ENCODE data around the gene ANKRD62.

The ANKRD62 gene

DNA sequence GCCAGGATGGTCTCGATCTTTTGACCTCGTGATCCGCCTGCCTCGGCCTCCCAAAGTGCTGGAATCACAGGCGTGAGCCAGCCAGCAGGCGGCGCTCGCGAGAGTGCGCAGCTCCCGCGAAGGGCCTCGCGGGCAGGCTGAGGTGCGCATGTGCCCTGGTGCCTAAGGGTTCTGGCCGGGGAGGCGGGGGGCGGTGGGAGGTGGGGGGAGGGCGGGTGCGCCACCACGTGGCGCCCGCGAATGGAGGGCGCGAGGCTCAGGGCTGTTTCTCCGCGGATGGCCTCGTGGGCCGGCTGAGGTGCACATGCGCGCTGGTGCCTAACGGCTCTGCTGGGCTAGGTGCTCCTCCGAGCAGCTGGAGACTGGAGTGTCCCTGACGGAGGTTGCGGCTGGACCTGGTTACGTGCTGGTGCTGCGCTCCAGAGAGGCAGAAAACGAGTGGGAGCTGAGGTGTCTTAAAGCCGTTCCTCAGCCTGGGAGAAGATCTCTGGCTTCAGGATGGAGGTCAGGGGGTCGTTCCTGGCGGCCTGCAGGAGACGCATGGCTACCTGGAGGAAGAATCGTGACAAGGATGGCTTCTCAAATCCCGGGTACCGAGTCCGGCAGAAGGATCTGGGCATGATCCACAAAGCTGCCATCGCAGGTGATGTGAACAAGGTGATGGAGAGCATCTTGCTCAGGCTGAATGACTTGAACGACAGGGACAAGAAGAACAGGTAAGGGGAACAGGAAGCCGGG, at the start of gene ANKRD62:
Gene ANKRD62 (plus strand): TSS at position 324 of the 738 bp plus-strand sequence. CDS start 175 bp downstream, at position 499.
- H3K27ac ChIP-seq (ENCODE audit: low read depth, low read length): no peak within 1 kb of the TSS
- no peak within 1 kb of the TSS for H3K4me3 ChIP-seq (ENCODE audit: low read depth in 1 of 2, low read length in 2 of 2)
- no peak within 1 kb of the TSS for H3K9ac ChIP-seq (ENCODE audit: low read length)
- H3K27me3 ChIP-seq (ENCODE audit: control insufficient read depth in 1 of 2, insufficient read depth in 2 of 2, low read length in 2 of 2): no peaks in the 10 kb centered on the region
- H3K4me1 ChIP-seq (ENCODE audit: insufficient read depth, low read length): no peaks in the 10 kb centered on the region
- no peaks in the 10 kb centered on the region for H3K9me3 ChIP-seq (ENCODE audit: low read length)
- no peaks in the 10 kb centered on the region for H3K36me3 ChIP-seq (ENCODE audit: insufficient read depth, low read length)

DNA sequence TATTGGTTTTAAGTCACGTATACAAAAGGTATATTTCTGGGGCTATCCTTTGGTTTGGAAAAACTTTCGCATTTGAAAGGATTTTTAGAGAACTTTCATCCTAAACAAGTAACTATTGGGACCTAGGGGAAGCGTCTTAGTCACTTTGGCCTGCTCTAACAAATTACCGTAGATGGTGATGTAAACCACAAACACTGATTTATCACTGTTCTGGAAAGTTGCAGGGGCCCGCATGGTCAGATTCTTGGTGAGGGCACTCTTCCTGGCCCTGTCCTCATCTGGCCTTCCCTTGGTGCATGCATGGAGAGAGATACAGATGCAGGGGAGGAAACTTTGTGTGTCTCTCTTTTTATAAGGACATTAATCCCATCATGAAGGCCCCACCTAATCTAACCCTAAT, 49.1 kb upstream of the ANKRD62 start:
- H3K27me3 ChIP-seq (ENCODE audit: control insufficient read depth in 1 of 2, insufficient read depth in 2 of 2, low read length in 2 of 2): no peaks in the 10 kb centered on the region
- no peaks in the 10 kb centered on the region for H3K4me1 ChIP-seq (ENCODE audit: insufficient read depth, low read length)

DNA sequence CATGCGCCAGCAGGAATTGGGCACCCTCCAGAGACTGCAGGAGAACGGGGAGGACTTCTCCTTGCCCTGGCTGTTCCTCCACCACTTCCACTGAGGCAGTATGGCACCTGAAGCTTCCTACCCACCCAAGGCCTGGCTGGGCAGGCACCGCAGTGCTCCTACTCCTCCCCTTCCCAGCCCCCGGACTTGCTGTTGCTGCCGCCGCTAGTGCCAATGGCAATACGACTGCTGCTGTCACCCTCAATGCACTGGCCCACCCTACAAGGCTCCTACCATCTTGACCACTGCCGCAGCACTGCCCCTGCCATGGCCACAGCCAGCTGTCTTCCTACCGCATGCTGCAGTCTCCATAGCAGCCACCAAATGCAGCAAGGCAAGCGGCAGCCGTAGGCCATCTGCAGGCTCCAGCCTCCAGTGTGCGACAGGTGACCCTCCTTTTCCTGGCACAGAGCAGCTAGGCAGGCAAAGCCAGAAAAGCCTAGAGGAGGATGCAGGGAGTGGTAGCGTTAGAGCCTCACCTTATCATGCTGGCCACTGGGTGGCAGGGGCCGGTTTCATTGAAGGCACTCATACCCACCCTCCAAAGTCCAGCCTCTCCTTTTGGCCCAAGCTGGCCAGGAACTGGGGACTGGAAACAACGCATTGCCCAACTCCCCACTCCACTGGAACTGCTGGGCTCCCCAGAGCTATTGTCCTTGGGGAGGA, 47.4 kb upstream of the ANKRD62 start:
- no peaks in the 10 kb centered on the region for H3K27me3 ChIP-seq (ENCODE audit: control insufficient read depth in 1 of 2, insufficient read depth in 2 of 2, low read length in 2 of 2)
- no peak overlapping the region for H3K27ac ChIP-seq (ENCODE audit: low read depth, low read length)
- H3K9me3 ChIP-seq (ENCODE audit: low read length): no peaks in the 10 kb centered on the region
- no peaks in the 10 kb centered on the region for H3K36me3 ChIP-seq (ENCODE audit: insufficient read depth, low read length)
- H3K9ac ChIP-seq (ENCODE audit: low read length): no peak overlapping the region
- no peaks in the 10 kb centered on the region for H3K4me1 ChIP-seq (ENCODE audit: insufficient read depth, low read length)
- H3K4me3 ChIP-seq (ENCODE audit: low read depth in 1 of 2, low read length in 2 of 2): no peak overlapping the region

More for the DNA sequence above, 49.1 kb upstream of the ANKRD62 start:
- Histone ChIP-seq H3K27ac (ENCODE audit: low read depth, low read length) (no peak overlapping the region), H3K9me3 (ENCODE audit: low read length) (no peaks in the 10 kb centered on the region), H3K9ac (ENCODE audit: low read length) (no peak overlapping the region), H3K4me3 (ENCODE audit: low read depth in 1 of 2, low read length in 2 of 2) (no peak overlapping the region), H3K36me3 (ENCODE audit: insufficient read depth, low read length) (no peaks in the 10 kb centered on the region)

DNA sequence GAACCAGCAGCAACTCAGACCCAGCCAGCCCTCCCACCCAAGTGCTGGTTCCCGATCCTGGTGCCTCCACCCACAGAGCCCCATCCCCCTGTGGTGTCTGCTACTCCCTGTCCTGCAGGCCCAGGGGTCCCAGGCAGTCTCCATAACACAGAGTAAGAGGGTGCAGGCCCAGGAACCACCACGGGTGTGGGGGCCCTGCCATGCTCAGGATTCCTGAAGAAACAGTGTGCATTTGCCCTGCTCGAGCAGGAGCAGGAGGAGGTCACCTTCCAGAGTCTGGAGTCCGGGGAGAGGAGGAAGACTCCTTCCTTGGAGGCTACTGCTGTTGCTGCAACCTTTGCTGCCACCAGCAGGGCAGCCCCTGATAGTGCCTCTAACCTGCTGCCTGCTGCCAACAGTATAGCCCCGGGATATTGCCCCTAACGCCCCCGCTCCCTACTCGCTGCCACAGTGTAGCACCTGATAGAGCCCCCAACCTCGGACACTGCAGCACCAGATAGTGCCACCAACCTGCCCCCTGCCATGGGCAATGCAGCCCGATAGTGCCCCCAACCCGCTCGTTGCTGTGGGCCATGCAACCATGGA, 46.8 kb upstream of the ANKRD62 start:
- Histone ChIP-seq H3K27me3 (ENCODE audit: control insufficient read depth in 1 of 2, insufficient read depth in 2 of 2, low read length in 2 of 2) (no peaks in the 10 kb centered on the region), H3K4me1 (ENCODE audit: insufficient read depth, low read length) (no peaks in the 10 kb centered on the region), H3K27ac (ENCODE audit: low read depth, low read length) (no peak overlapping the region), H3K4me3 (ENCODE audit: low read depth in 1 of 2, low read length in 2 of 2) (no peak overlapping the region), H3K9me3 (ENCODE audit: low read length) (no peaks in the 10 kb centered on the region), H3K36me3 (ENCODE audit: insufficient read depth, low read length) (no peaks in the 10 kb centered on the region), H3K9ac (ENCODE audit: low read length) (no peak overlapping the region)

DNA sequence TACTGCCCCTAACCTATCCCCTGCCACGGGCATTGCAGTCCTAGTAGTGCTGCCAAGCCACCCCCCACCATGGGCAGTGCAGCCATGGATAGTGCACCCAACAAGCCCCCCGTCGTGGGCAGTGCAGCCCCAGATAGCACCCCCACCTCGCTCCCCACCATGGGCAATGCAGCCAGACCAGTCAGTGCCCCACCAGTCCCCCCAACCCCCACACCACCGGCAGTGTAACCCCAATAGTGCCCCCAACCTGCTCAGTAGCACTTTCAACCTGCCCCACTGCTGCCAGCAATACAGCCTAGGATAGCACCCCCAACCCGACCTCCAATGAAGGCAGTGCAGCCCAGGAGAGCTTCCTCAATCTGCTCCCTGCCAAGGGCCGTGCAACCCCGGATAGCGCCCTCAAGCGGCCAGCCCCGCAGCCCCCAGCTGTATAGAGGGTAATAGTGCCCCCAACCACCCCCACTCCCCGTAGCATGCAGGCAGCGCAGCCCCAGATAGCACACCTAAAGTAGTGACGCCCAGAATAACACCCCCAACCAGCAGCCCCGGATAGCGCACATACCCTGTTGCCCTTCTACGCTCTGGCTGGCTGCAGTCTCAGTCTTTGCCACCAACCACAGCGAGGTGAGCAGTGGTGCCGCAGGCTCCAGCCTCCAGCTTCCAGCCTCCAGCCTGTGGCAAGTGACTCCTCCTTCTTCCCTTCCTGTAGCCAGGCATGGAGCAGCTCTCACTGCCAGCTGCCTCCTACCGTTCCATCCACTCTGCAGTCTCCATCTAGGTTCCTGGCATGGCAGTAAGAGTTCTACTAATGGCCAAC, 45.4 kb upstream of the ANKRD62 start:
- no peak overlapping the region for H3K4me3 ChIP-seq (ENCODE audit: low read depth in 1 of 2, low read length in 2 of 2)
- no peak overlapping the region for H3K9ac ChIP-seq (ENCODE audit: low read length)
- no peaks in the 10 kb centered on the region for H3K36me3 ChIP-seq (ENCODE audit: insufficient read depth, low read length)
- no peaks in the 10 kb centered on the region for H3K4me1 ChIP-seq (ENCODE audit: insufficient read depth, low read length)
- no peak overlapping the region for H3K27ac ChIP-seq (ENCODE audit: low read depth, low read length)
- no peaks in the 10 kb centered on the region for H3K27me3 ChIP-seq (ENCODE audit: control insufficient read depth in 1 of 2, insufficient read depth in 2 of 2, low read length in 2 of 2)
- no peaks in the 10 kb centered on the region for H3K9me3 ChIP-seq (ENCODE audit: low read length)

DNA sequence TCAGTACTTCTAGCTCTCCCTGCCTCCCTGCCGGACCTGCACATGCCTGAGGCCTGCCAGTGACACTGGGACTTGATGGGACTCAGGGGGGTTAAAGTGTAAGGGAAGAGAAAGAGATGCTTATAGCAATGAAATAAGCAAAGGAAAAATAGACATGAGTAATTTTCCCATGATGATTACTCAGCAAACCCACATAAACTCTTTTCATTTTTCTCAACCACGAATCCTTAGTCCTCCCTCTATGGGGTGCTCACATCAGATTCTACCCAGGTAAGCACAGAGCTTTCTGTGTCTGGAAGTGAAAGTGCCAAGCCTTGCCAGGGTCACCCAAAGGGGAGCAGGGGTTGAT, 44.8 kb upstream of the ANKRD62 start:
- H3K27me3 ChIP-seq (ENCODE audit: control insufficient read depth in 1 of 2, insufficient read depth in 2 of 2, low read length in 2 of 2): no peaks in the 10 kb centered on the region

DNA sequence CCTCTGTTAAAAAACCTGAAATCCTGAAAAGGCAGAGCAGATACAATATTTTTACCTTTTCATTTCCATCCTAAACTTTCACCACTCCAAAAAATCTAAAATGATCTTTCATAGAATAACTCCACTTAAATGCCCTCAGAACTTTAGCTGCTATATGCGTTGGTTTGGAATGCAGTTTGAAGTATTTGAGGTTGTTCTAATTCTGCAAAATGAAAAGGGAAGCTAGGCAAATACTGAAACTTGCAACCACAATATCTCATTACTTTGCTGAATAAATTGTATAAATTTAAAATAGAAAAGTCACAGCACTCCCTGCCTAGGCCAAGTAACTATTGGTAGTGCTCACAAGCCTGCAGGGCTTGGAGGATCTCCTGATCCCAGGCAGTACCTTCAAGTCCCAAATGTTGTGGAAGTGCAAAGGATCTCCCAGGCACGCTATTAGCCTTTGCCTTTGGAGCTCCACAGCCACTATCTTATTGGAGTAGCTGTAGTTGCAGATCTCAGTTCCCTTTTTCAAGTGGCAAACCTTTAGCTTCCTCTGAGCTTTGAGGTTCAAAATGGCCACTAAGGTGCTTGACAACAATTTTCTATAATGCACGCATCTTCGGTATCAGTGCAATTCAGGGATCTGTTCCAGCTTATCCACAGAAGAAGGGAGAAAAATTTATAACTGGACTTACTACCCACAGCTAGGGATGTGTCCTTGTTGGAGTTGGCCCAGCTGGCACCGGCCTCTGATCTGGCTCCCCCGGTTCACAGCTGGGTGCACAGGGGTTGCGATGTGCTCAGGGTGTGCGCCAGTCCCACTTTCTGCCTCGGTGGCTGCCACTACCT, 43.4 kb upstream of the ANKRD62 start:
- Histone ChIP-seq H3K27me3 (ENCODE audit: control insufficient read depth in 1 of 2, insufficient read depth in 2 of 2, low read length in 2 of 2) (no peaks in the 10 kb centered on the region), H3K27ac (ENCODE audit: low read depth, low read length) (no peak overlapping the region), H3K9me3 (ENCODE audit: low read length) (no peaks in the 10 kb centered on the region), H3K4me3 (ENCODE audit: low read depth in 1 of 2, low read length in 2 of 2) (no peak overlapping the region), H3K4me1 (ENCODE audit: insufficient read depth, low read length) (no peaks in the 10 kb centered on the region), H3K9ac (ENCODE audit: low read length) (no peak overlapping the region), H3K36me3 (ENCODE audit: insufficient read depth, low read length) (no peaks in the 10 kb centered on the region)

More for the DNA sequence above, 44.8 kb upstream of the ANKRD62 start:
- no peak overlapping the region for H3K4me3 ChIP-seq (ENCODE audit: low read depth in 1 of 2, low read length in 2 of 2)
- H3K27ac ChIP-seq (ENCODE audit: low read depth, low read length): no peak overlapping the region
- no peaks in the 10 kb centered on the region for H3K4me1 ChIP-seq (ENCODE audit: insufficient read depth, low read length)
- no peaks in the 10 kb centered on the region for H3K36me3 ChIP-seq (ENCODE audit: insufficient read depth, low read length)
- no peaks in the 10 kb centered on the region for H3K9me3 ChIP-seq (ENCODE audit: low read length)
- H3K9ac ChIP-seq (ENCODE audit: low read length): no peak overlapping the region

DNA sequence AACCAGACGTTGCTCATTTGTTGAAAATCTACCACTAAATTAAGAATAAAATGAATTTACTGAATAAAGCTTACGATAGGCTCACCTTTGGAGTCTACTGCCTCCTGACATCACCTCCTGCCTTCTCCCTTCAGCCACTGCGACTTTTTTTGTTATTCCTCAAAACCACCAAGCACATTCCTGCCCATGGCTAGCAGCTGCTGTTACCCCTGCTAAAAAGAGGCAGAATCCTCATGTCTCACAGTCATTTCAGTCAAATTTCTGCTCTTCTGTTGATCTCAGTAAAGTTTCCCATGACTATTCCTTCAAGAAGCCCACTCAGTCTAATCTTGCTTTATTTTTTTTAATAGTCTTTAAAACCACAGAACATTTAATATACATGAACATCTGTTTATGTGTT, 40.8 kb upstream of the ANKRD62 start:
- H3K9ac ChIP-seq (ENCODE audit: low read length): no peak overlapping the region
- no peaks in the 10 kb centered on the region for H3K36me3 ChIP-seq (ENCODE audit: insufficient read depth, low read length)
- no peaks in the 10 kb centered on the region for H3K27me3 ChIP-seq (ENCODE audit: control insufficient read depth in 1 of 2, insufficient read depth in 2 of 2, low read length in 2 of 2)
- H3K27ac ChIP-seq (ENCODE audit: low read depth, low read length): no peak overlapping the region
- no peaks in the 10 kb centered on the region for H3K4me1 ChIP-seq (ENCODE audit: insufficient read depth, low read length)
- no peak overlapping the region for H3K4me3 ChIP-seq (ENCODE audit: low read depth in 1 of 2, low read length in 2 of 2)
- no peaks in the 10 kb centered on the region for H3K9me3 ChIP-seq (ENCODE audit: low read length)

DNA sequence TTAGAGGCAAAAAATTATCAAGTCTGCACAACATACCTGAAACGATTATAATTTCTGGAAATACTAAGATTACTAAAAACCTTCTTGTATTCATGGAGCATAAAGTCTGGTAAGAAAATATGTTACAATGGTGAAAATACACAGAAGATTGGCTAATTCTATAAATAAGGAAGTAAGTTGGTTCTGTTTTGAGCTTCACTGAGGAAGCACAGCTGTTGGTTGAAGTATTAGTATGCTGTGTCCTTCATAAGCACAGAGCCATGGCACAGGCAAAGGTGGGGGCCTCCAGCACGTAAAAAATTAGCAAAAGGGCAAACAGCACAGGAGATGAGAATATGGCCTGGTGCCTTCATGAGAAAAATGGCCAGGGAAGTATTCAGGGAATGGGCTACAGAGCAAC, 40.4 kb upstream of the ANKRD62 start:
- Histone ChIP-seq H3K9me3 (ENCODE audit: low read length) (no peaks in the 10 kb centered on the region), H3K9ac (ENCODE audit: low read length) (no peak overlapping the region)

DNA sequence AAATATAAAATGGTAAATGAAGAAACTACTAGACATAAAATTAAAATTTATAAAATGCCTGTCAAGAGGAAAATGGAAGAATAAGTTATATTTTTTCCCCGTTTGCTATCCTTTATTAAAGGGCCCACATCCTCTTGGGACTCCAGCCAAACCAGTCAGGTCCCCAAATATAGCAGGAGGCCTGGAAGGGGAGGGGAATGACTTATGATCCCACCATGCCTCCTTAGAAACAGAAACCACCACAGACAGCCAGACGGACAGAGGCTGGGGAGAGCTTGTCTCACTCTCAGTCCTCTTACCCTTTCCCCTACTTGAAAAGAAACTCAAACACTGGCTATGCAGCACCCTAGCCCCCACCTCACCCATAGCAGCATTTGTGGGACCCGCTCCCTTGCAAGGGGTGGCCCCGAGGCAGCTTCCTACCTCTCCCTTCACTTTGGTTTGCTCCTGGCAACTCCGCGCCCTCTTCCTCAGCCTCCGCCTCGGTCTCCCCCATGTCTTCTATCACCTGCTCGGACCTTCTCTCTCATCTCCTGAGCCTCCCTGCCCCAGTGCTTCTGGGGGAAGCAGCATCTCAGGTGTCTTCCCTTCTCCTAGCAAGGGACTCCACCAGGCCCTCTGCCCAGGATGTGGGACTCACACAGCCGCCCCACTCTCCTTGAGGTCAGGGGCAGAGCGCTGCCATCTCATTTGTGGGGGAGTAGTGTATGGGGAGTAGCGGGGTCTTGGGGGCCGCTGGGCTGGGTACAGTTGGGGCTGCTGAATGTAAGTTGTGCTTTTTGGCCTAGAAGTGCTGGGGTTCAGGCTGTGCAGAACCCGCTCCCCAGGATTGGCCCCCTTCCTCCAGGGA, 37.4 kb upstream of the ANKRD62 start:
- Histone ChIP-seq H3K4me3 (ENCODE audit: low read depth in 1 of 2, low read length in 2 of 2) (no peak overlapping the region), H3K9ac (ENCODE audit: low read length) (no peak overlapping the region), H3K4me1 (ENCODE audit: insufficient read depth, low read length) (no peaks in the 10 kb centered on the region), H3K9me3 (ENCODE audit: low read length) (no peaks in the 10 kb centered on the region), H3K36me3 (ENCODE audit: insufficient read depth, low read length) (no peaks in the 10 kb centered on the region), H3K27me3 (ENCODE audit: control insufficient read depth in 1 of 2, insufficient read depth in 2 of 2, low read length in 2 of 2) (no peaks in the 10 kb centered on the region), H3K27ac (ENCODE audit: low read depth, low read length) (no peak overlapping the region)

More for the DNA sequence above, 40.4 kb upstream of the ANKRD62 start:
- no peak overlapping the region for H3K4me3 ChIP-seq (ENCODE audit: low read depth in 1 of 2, low read length in 2 of 2)
- no peaks in the 10 kb centered on the region for H3K27me3 ChIP-seq (ENCODE audit: control insufficient read depth in 1 of 2, insufficient read depth in 2 of 2, low read length in 2 of 2)
- H3K4me1 ChIP-seq (ENCODE audit: insufficient read depth, low read length): no peaks in the 10 kb centered on the region
- no peaks in the 10 kb centered on the region for H3K36me3 ChIP-seq (ENCODE audit: insufficient read depth, low read length)
- no peak overlapping the region for H3K27ac ChIP-seq (ENCODE audit: low read depth, low read length)

Measured in muscle layer of colon (tissue), 2 donors.